ENCODE measurements around the gene RUSC2. TPM values are rescaled to one million over a fixed set of nuclear protein-coding genes. Genes with fewer than 3 reads are reported as not detected.

RUSC2 gene
- total RNA-seq, 4 donors from 2014 or later, result 18.5 to 32.0 (median 30.1) TPM

GRCh38 chr9:35508069-35508468, 18.2 kb downstream of the RUSC2 start:
- 66 to 75% methylated on average over 3 of the region's 3 CpGs for WGBS, 2 donors
- H3K4me3 ChIP-seq (ENCODE audit: low read depth, poor library complexity, severe bottlenecking), result no peak overlapping the region
- intact Hi-C loops (cut with DNase I; ENCODE audit: low total_unique reads), result no loop called here
- DNase-seq (ENCODE audit: low spot score in 2 of 2), result no peak
- TF ChIP-seq CTCF (IDR thresholded peaks at IDR 0.05) (no peak), POLR2A (IDR thresholded peaks at IDR 0.05) (no peak)

- no peak overlapping the region for H3K4me3 ChIP-seq (ENCODE audit: low read depth, poor library complexity, severe bottlenecking)
- WGBS, 2 donors, result 28 to 32% methylated on average over 3 of the region's 3 CpGs
- TF ChIP-seq CTCF (IDR thresholded peaks at IDR 0.05) (no peak), POLR2A (IDR thresholded peaks at IDR 0.05) (no peak)
- intact Hi-C loops (cut with DNase I; ENCODE audit: low total_unique reads), result no loop called here
- no peak for DNase-seq (ENCODE audit: low spot score in 2 of 2)
Observed at GRCh38 chr9:35510383-35510753, 20.5 kb downstream of the RUSC2 start.

- intact Hi-C loops (cut with DNase I; ENCODE audit: low total_unique reads), result no loop called here
- DNase-seq (ENCODE audit: low spot score in 2 of 2), result peak; percentile 73 to 94
- WGBS, 2 donors, result 22 to 42% methylated on average over 3 of the region's 3 CpGs
- no peak for TF ChIP-seq POLR2A (IDR thresholded peaks at IDR 0.05)
- no peak for TF ChIP-seq CTCF (IDR thresholded peaks at IDR 0.05)
- H3K4me3 ChIP-seq (ENCODE audit: low read depth, poor library complexity, severe bottlenecking), result no peak overlapping the region
Observed at GRCh38 chr9:35510754-35511428, 21.0 kb downstream of the RUSC2 start.

- intact Hi-C loops (cut with DNase I; ENCODE audit: low total_unique reads), result no loop called here
- H3K4me3 ChIP-seq (ENCODE audit: low read depth, poor library complexity, severe bottlenecking), result no peak overlapping the region
- DNase-seq (ENCODE audit: low spot score in 2 of 2), result no peak
- WGBS, 2 donors, result 38 to 58% methylated on average over 1 of the region's 1 CpG
- TF ChIP-seq POLR2A (IDR thresholded peaks at IDR 0.05) (no peak), CTCF (IDR thresholded peaks at IDR 0.05) (no peak)
Observed at GRCh38 chr9:35511453-35511852, 21.5 kb downstream of the RUSC2 start.

DNA sequence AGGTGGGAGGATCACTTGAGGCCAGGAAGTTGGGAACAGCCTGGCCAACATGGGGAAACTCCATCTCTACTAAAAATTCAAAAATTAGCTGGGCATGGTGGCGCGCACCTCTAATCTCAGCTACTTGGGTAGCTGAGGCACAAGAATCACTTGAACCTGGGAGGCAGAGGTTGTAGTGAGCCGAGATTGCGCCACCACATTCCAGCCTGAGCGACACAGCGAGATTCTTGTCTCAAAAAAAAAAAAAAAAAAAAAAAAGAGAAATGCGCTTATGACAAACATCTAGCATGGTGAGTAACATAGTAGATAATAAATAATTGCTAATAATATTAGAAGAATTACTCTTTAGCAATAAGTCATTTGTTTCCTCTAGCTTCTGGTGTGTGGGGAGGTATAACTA, 25.9 kb downstream of the RUSC2 start:
- WGBS, 2 donors, result 70 to 88% methylated on average over 7 of the region's 7 CpGs
- intact Hi-C loops (cut with DNase I; ENCODE audit: low total_unique reads), result no loop called here
- no peak overlapping the region for H3K4me3 ChIP-seq (ENCODE audit: low read depth, poor library complexity, severe bottlenecking)
- TF ChIP-seq CTCF (IDR thresholded peaks at IDR 0.05) (no peak), POLR2A (IDR thresholded peaks at IDR 0.05) (no peak)
- DNase-seq (ENCODE audit: low spot score in 2 of 2), result no peak

DNA sequence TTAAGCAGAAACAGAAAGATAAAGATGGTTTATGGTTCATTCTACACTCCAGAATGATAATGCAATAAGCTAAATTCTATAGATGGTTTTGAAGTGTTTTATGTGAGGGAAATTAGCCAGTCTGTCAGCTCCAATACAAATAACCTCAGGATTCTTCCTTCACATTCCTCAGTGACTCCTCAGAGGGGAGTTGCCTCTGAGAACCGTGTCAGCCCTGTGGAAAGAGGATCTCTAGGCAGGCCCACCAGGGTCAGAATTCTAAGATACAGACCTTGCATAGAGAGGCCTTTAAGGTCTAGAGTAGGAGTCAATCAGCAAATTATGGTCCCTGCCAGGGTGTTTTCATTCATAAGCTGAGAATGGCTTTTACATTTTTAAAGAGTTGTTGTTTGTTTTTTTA, 26.6 kb downstream of the RUSC2 start:
- 17 to 20% methylated on average over 1 of the region's 1 CpG for WGBS, 2 donors
- intact Hi-C loops (cut with DNase I; ENCODE audit: low total_unique reads), result no loop called here
- DNase-seq (ENCODE audit: low spot score in 2 of 2), result no peak
- TF ChIP-seq POLR2A (IDR thresholded peaks at IDR 0.05) (no peak), CTCF (IDR thresholded peaks at IDR 0.05) (no peak)
- H3K4me3 ChIP-seq (ENCODE audit: low read depth, poor library complexity, severe bottlenecking), result no peak overlapping the region
